Adrenal gland (tissue), 12 donors: ENCODE results near the gene ARIH2. TPM values are rescaled to one million over a fixed set of nuclear protein-coding genes. Genes with fewer than 3 reads are reported as not detected.

Experiments used
- DNase-seq, 7 donors: peaks; one replicate each; pipeline ENCODE4 v3.0.0-alpha.2; 2019 to 2020
- H3K27ac ChIP-seq, 5 donors: fragments of 200-600 bp; sonication (generic) in 4 of 5; 1 replicate in 3 of 5; 2 replicates in 2 of 5; pipeline versions ENCODE4 v1.5.1 to v1.8.0; 2016 to 2020; ENCODE audit warnings: mild to moderate bottlenecking in 1 of 5
- H3K27me3 ChIP-seq: fragments of 200-600 bp; 2 replicates; pipeline ENCODE4 v1.8.0; 2021
- H3K36me3 ChIP-seq, 2 donors: fragments of 200-600 bp; replicated peaks in 1 of 2; 1 replicate in 1 of 2; 2 replicates in 1 of 2; pipeline versions ENCODE4 v1.5.1 to v1.8.0; 2018 to 2022
- H3K4me1 ChIP-seq, 2 donors: fragments of 200-600 bp; replicated peaks in 1 of 2; 1 replicate in 1 of 2; 2 replicates in 1 of 2; pipeline versions ENCODE4 v1.5.1 to v1.8.0; 2018 to 2021
- H3K4me3 ChIP-seq, 4 donors: fragments of 200-600 bp; sonication (generic) in 3 of 4; one replicate each; pipeline ENCODE4 v1.5.1; 2016 to 2018
- H3K9me3 ChIP-seq, 3 donors: fragments of 200-600 bp; sonication (generic) in 1 of 3; replicated peaks in 1 of 3; 1 replicate in 2 of 3; 2 replicates in 1 of 3; pipeline versions ENCODE4 v1.5.1 to v1.8.0; 2016 to 2021
- POLR2A ChIP-seq, 2 donors: fragments of 450-650 bp; IDR thresholded peaks; one replicate each; pipeline ENCODE4 v1.6.1; 2017; ENCODE audit warnings: antibody characterized with exemption in 2 of 2, mild to moderate bottlenecking in 2 of 2, moderate library complexity in 1 of 2
- WGBS, 4 donors: extraction: QIAGEN DNeasy Blood & Tissue Kit in 2 of 4; methylation state at CpG; one replicate each; pipeline versions ENCODE4 v1.1.5 to v1.1.7; 2013 to 2017; 5-methylcytosine and 5-hydroxymethylcytosine counted together
- intact Hi-C, 2 donors: fragments of 100-400 bp; cut with DNase I; formaldehyde crosslinking; loops; one replicate each; pipeline versions ENCODE4 v1.14.1 to v1.15.0; 2022 to 2023
- microRNA counts, 2 donors: library from miRNA; unstranded; fragments of <30 nt; microRNA quantifications; one replicate each; lab custom pipeline; 2016
- microRNA-seq, 3 donors: library from miRNA; unstranded; fragments of <30 nt; microRNA quantifications; one replicate each; pipeline ENCODE4, GENCODE V29; 2017 to 2020
- polyA plus RNA-seq, 3 donors: library from polyadenylated mRNA; stranded (reverse); fragments of 200-250 nt in 2 of 3; fragments of 350-450 nt in 1 of 3; fragmentation: Illumina TruSeq in 1 of 3; extraction: RNeasy Lipid Tissue Mini Kit (QIAGEN cat#74804) in 1 of 3; gene quantifications; one replicate each; pipeline ENCODE4 v1.2.3, GENCODE V29; 2013 to 2014
- small RNA-seq, 2 donors: library from RNA; depleted of rRNA; stranded (forward); fragments of <200 nt; gene quantifications; one replicate each; pipeline ENCODE3, GENCODE V24; 2016
- total RNA-seq, 9 donors: library from RNA; depleted of rRNA in 4 of 9; stranded (reverse); fragments of >200 nt in 4 of 9; fragments of 120-200 nt in 1 of 9; fragmentation: NEBNext Ultra II Directional in 1 of 9; extraction: Animal tissue kit (Norgen Biotek cat#: 25700) in 1 of 9; gene quantifications; one replicate each; pipeline versions ENCODE4 v1.1.0 to v1.2.4, GENCODE V29; 2013 to 2023
- TF ChIP-seq, protein P1 (sequence below), 6 experiments: fragments of 450-650 bp in 4 of 6; fragments of 200-600 bp in 2 of 6; sonication (generic) in 1 of 6; IDR thresholded peaks; 1 replicate in 5 of 6; 2 replicates in 1 of 6; pipeline versions ENCODE4 v1.5.1 to v1.8.0; 2016 to 2021; ENCODE audit warnings: antibody characterized with exemption in 6 of 6, mild to moderate bottlenecking in 2 of 6, moderate library complexity in 1 of 6
- donor health status: healthy with polysubstance abuse.
- donor health status: Bipolar disorder and iron deficiency.
- donor health status: DM: yes; HTN: yes; CAD: no.
- donor health status: DM: no; HTN: no; CAD: no.
- donor health status: DM: no; HTN: no; CAD: no.
- donor health status: DM: yes; HTN: yes; CAD: no.

Gene ARIH2
- total and polyA plus RNA-seq, 12 donors = 46.7 to 135 (median 83.1) TPM

DNA sequence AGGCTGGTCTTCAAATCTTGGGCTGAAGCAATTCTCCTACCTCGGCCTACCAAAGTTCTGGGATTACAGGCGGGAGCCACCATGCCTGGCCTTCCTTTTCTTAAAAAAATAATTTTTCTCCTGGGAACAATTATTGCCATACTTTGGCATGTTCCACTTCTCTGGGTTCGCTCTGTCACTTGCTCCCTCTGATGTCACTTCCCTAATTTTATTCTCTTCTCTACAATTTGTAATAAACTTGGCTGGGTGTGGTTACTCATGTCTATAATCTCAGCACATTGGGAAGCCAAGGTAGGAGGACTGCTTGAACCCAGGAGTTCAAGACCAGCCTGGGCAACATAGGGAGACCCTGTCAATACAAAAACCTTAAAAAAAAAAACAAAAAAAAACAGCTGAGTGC is 116.6 kb downstream of the ARIH2 start:
- no peak for TF ChIP-seq POLR2A (IDR thresholded peaks at IDR 0.05)
- TF ChIP-seq, protein P1, sequence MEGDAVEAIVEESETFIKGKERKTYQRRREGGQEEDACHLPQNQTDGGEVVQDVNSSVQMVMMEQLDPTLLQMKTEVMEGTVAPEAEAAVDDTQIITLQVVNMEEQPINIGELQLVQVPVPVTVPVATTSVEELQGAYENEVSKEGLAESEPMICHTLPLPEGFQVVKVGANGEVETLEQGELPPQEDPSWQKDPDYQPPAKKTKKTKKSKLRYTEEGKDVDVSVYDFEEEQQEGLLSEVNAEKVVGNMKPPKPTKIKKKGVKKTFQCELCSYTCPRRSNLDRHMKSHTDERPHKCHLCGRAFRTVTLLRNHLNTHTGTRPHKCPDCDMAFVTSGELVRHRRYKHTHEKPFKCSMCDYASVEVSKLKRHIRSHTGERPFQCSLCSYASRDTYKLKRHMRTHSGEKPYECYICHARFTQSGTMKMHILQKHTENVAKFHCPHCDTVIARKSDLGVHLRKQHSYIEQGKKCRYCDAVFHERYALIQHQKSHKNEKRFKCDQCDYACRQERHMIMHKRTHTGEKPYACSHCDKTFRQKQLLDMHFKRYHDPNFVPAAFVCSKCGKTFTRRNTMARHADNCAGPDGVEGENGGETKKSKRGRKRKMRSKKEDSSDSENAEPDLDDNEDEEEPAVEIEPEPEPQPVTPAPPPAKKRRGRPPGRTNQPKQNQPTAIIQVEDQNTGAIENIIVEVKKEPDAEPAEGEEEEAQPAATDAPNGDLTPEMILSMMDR (IDR thresholded peaks at IDR 0.05) = no peak
- 85 to 92% (median 90%) methylated on average over 3 of the region's 3 CpGs for WGBS, 4 donors
- Histone ChIP-seq H3K9me3 (no peaks in the 10 kb centered on the region), H3K4me1 (no peaks in the 10 kb centered on the region), H3K27me3 (no peaks in the 10 kb centered on the region), H3K36me3 (peaks cover 0 to 48% of the 10 kb centered on the region in 2 donors), H3K4me3 (no peak overlapping the region), H3K27ac (no peak overlapping the region)
- no peak for DNase-seq
- intact Hi-C loops = no loop called here

MicroRNAs within 50 kb of the gene (microRNA counts, 767-probe panel; counts per million panel counts)
- microRNA hsa-miR-191-5p (lab: Ali Mortazavi, UCI) (6,288 to 7,105 counts per million in 2 donors), microRNA hsa-miR-425-5p (lab: Ali Mortazavi, UCI) (2,618 to 3,594 counts per million in 2 donors)

Small RNA genes within 50 kb of the gene (microRNA-seq; reads per million reads assigned to microRNA genes)
- gene MIR191 = 6,360 to 16,741 (median 8,238) reads per million in 3 donors
- gene MIR425 = 1,784 to 2,108 (median 2,018) reads per million in 3 donors

Small RNA genes within 50 kb of the gene (small RNA-seq; reads per million reads assigned to genes)
- gene MIR191 (6,703 to 10,043 reads per million in 2 donors), gene MIR425 (28.9 to 35.5 reads per million in 2 donors)

Other genes starting within 250 kb of the ARIH2 start
- gene NCKIPSD, start 232.9 kb upstream of the ARIH2 start, total RNA-seq = 10 to 100 TPM; 21.5 to 78.7 (median 26.9) TPM
- 10 to 100 TPM; 14.0 to 29.9 (median 15.7) TPM for gene NCKIPSD, start 232.9 kb upstream of the ARIH2 start, polyA plus RNA-seq
- 100 to 1,000 TPM in 5 of 9 donors, 10 to 100 TPM in 4; 44.9 to 130 (median 103) TPM for gene IP6K2, start 201.6 kb upstream of the ARIH2 start, total RNA-seq
- gene IP6K2, start 201.6 kb upstream of the ARIH2 start, polyA plus RNA-seq = 100 to 1,000 TPM in 2 of 3 donors, 10 to 100 TPM in 1; 67.2 to 185 (median 182) TPM
- 100 to 1,000 TPM in 2 of 9 donors, 10 to 100 TPM in 7; 33.0 to 177 (median 65.4) TPM for gene PRKAR2A, start 71.0 kb upstream of the ARIH2 start, total RNA-seq
- gene PRKAR2A, start 71.0 kb upstream of the ARIH2 start, polyA plus RNA-seq = 10 to 100 TPM in 2 of 3 donors, 1 to 10 TPM in 1; 8.4 to 41.1 (median 12.6) TPM
- 10 to 100 TPM; 31.8 to 63.6 (median 50.1) TPM for gene SLC25A20, start 20.0 kb upstream of the ARIH2 start, total RNA-seq
- 10 to 100 TPM; 15.5 to 70.6 (median 18.1) TPM for gene SLC25A20, start 20.0 kb upstream of the ARIH2 start, polyA plus RNA-seq
- gene P4HTM, start 71.4 kb downstream of the ARIH2 start, total RNA-seq = 100 to 1,000 TPM in 4 of 9 donors, 10 to 100 TPM in 5; 38.8 to 174 (median 99.8) TPM
- 100 to 1,000 TPM in 2 of 3 donors, 10 to 100 TPM in 1; 26.6 to 155 (median 129) TPM for gene P4HTM, start 71.4 kb downstream of the ARIH2 start, polyA plus RNA-seq
- gene WDR6, start 88.5 kb downstream of the ARIH2 start, total RNA-seq = 100 to 1,000 TPM; 106 to 431 (median 168) TPM
- 100 to 1,000 TPM in 2 of 3 donors, 10 to 100 TPM in 1; 86.0 to 699 (median 442) TPM for gene WDR6, start 88.5 kb downstream of the ARIH2 start, polyA plus RNA-seq
- gene DALRD3, start 99.7 kb downstream of the ARIH2 start, total RNA-seq = 10 to 100 TPM; 18.4 to 87.9 (median 40.7) TPM
- gene DALRD3, start 99.7 kb downstream of the ARIH2 start, polyA plus RNA-seq = 10 to 100 TPM; 22.8 to 65.2 (median 53.1) TPM
- 100 to 1,000 TPM in 8 of 9 donors, 10 to 100 TPM in 1; 87.2 to 442 (median 171) TPM for gene NDUFAF3, start 103.3 kb downstream of the ARIH2 start, total RNA-seq
- gene NDUFAF3, start 103.3 kb downstream of the ARIH2 start, polyA plus RNA-seq = 100 to 1,000 TPM; 102 to 578 (median 269) TPM
- gene IMPDH2, start 110.6 kb downstream of the ARIH2 start, total RNA-seq = 100 to 1,000 TPM; 113 to 225 (median 129) TPM
- gene IMPDH2, start 110.6 kb downstream of the ARIH2 start, polyA plus RNA-seq = 100 to 1,000 TPM; 145 to 171 (median 152) TPM
- 100 to 1,000 TPM in 1 of 9 donors, 10 to 100 TPM in 8; 63.0 to 101 (median 82.9) TPM for gene QRICH1, start 175.2 kb downstream of the ARIH2 start, total RNA-seq
- gene QRICH1, start 175.2 kb downstream of the ARIH2 start, polyA plus RNA-seq = 10 to 100 TPM; 46.2 to 90.4 (median 69.0) TPM
- 100 to 1,000 TPM; 183 to 326 (median 263) TPM for gene QARS1, start 185.9 kb downstream of the ARIH2 start, total RNA-seq
- 100 to 1,000 TPM; 144 to 534 (median 353) TPM for gene QARS1, start 185.9 kb downstream of the ARIH2 start, polyA plus RNA-seq
- 100 to 1,000 TPM in 2 of 9 donors, 10 to 100 TPM in 7; 37.5 to 744 (median 86.9) TPM for gene USP19, start 202.0 kb downstream of the ARIH2 start, total RNA-seq
- 10 to 100 TPM; 26.1 to 43.4 (median 27.8) TPM for gene USP19, start 202.0 kb downstream of the ARIH2 start, polyA plus RNA-seq
- gene LAMB2, start 214.2 kb downstream of the ARIH2 start, total RNA-seq = 1,000 to 10,000 TPM in 3 of 9 donors, 100 to 1,000 TPM in 6; 275 to 1,423 (median 784) TPM
- gene LAMB2, start 214.2 kb downstream of the ARIH2 start, polyA plus RNA-seq = 1,000 to 10,000 TPM in 2 of 3 donors, 100 to 1,000 TPM in 1; 346 to 1,805 (median 1,141) TPM
- 10 to 100 TPM; 23.5 to 46.4 (median 32.2) TPM for gene CCDC71, start 247.5 kb downstream of the ARIH2 start, total RNA-seq
- 10 to 100 TPM; 13.4 to 17.7 (median 15.7) TPM for gene CCDC71, start 247.5 kb downstream of the ARIH2 start, polyA plus RNA-seq